ENCODE data around the gene PTPRE. TPM values are rescaled to one million over a fixed set of nuclear protein-coding genes. Genes with fewer than 3 reads are reported as not detected.

The PTPRE gene
- total and polyA plus RNA-seq, 8 donors, result 6.8 to 88.7 (median 9.3) TPM

- intact Hi-C loops (cut with DNase I), result no loop called here
- Histone ChIP-seq H3K4me3 (no peak overlapping the region), H3K4me1 (peaks cover 0 to 6% of the 10 kb centered on the region in 2 donors), H3K9me3 (no peaks in the 10 kb centered on the region), H3K27ac (no peak overlapping the region), H3K27me3 (no peaks in the 10 kb centered on the region), H3K36me3 (peaks cover 0 to 20% of the 10 kb centered on the region in 2 donors)
- DNase-seq (no peak), ATAC-seq (no peak)
- TF ChIP-seq CTCF (IDR thresholded peaks at IDR 0.05), result no peak
Measured at GRCh38 chr10:128032466-128032865, 125.6 kb downstream of the PTPRE start.

- H3K9me3 ChIP-seq, result no peaks in the 10 kb centered on the region
- DNase-seq (peak in 1 of 4 donors; percentile 51), ATAC-seq (peak; percentile 86)
- no peak overlapping the region for H3K4me3 ChIP-seq
- H3K36me3 ChIP-seq, result no peaks in the 10 kb centered on the region
- H3K4me1 ChIP-seq, result peaks cover 0 to 6% of the 10 kb centered on the region in 2 donors
- H3K27me3 ChIP-seq, result no peaks in the 10 kb centered on the region
- peak; percentile 69 to 85 for TF ChIP-seq CTCF (IDR thresholded peaks at IDR 0.05)
- H3K27ac ChIP-seq, result no peak overlapping the region
- intact Hi-C loops (cut with DNase I), result loop anchor here in 1 of 2 donors (5.0 kb wide), 1 partner anchor 37 kb away; no protein-coding TSS in a partner anchor
Measured at GRCh38 chr10:128035557-128035973, 128.7 kb downstream of the PTPRE start.

- no peaks in the 10 kb centered on the region for H3K36me3 ChIP-seq
- DNase-seq (no peak), ATAC-seq (no peak)
- no peak for TF ChIP-seq CTCF (IDR thresholded peaks at IDR 0.05)
- H3K9me3 ChIP-seq, result no peaks in the 10 kb centered on the region
- H3K27me3 ChIP-seq, result no peaks in the 10 kb centered on the region
- intact Hi-C loops (cut with DNase I), result loop anchor here in 1 of 2 donors (5.0 kb wide), 1 partner anchor 36 kb away; no protein-coding TSS in a partner anchor
- no peak overlapping the region for H3K27ac ChIP-seq
- H3K4me3 ChIP-seq, result no peak overlapping the region
- H3K4me1 ChIP-seq, result peaks cover 0 to 6% of the 10 kb centered on the region in 2 donors
Measured at GRCh38 chr10:128036011-128036615, 129.2 kb downstream of the PTPRE start.

GRCh38 chr10:128036746-128037543 is 130.0 kb downstream of the PTPRE start:
- ATAC-seq (peak; percentile 51), DNase-seq (no peak)
- Histone ChIP-seq H3K27ac (no peak overlapping the region), H3K4me1 (peaks cover 0 to 6% of the 10 kb centered on the region in 2 donors), H3K4me3 (no peak overlapping the region), H3K9me3 (no peaks in the 10 kb centered on the region), H3K27me3 (no peaks in the 10 kb centered on the region), H3K36me3 (no peaks in the 10 kb centered on the region)
- intact Hi-C loops (cut with DNase I), result loop anchor here in 1 of 2 donors (5.0 kb wide), 1 partner anchor 35 kb away; no protein-coding TSS in a partner anchor
- no peak for TF ChIP-seq CTCF (IDR thresholded peaks at IDR 0.05)

GRCh38 chr10:128040096-128040495 is 133.2 kb downstream of the PTPRE start:
- H3K27ac ChIP-seq, result no peak overlapping the region
- no peaks in the 10 kb centered on the region for H3K27me3 ChIP-seq
- ATAC-seq (no peak), DNase-seq (peak in 1 of 4 donors; percentile 6)
- H3K36me3 ChIP-seq, result no peaks in the 10 kb centered on the region
- H3K4me1 ChIP-seq, result peaks cover 0 to 10% of the 10 kb centered on the region in 2 donors
- TF ChIP-seq CTCF (IDR thresholded peaks at IDR 0.05), result no peak
- intact Hi-C loops (cut with DNase I), result no loop called here
- no peak overlapping the region for H3K4me3 ChIP-seq
- H3K9me3 ChIP-seq, result no peaks in the 10 kb centered on the region
